ENCODE data around the gene ARHGAP30.

Gene ARHGAP30

DNA sequence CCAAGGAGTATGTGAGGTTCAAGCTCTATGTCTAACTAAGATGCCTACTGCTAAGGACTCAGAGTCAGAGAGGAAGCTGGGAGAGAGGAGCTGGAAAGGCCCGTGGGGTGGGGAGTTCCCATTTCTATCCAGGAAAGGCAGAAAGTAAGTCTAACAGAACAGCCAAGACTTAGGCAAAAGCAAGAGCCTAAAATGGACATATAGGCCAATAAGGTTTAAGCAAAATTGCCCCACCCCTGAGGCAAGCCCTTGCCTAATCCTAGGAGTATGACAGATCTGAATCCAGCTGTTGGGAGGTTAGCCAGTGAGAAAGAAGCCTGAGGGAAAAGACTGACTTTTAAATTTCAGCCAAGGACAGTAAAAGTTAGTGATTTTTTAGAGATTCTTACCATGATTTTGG lies 26.8 kb upstream of the ARHGAP30 start:
- H3K4me3 ChIP-seq (ENCODE audit: low read length), result no peak overlapping the region

DNA sequence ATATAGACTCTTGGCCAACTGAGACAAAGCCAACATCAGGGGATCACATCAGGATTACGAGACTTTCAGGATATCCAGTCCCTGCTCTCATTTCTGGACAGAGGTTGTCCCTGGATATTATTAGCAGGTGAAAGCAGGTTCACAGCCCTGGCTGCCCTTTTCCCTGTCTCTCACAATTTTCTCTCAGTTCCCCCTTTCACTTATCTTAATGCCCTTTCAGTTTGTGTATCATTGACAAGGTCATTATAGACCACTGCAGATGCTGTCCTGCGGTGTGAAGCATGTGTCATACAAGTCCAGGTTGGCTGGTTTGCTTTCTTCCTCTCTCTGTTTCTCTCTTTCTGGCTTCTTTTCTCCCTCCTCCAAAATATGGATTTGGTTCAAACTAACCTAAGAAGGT lies 26.3 kb upstream of the ARHGAP30 start:
- no peaks in the 10 kb centered on the region for H3K9me3 ChIP-seq (ENCODE audit: low read length)
- no peak overlapping the region for H2AFZ ChIP-seq (ENCODE audit: low read depth, low read length)
- no peak overlapping the region for H3K4me3 ChIP-seq (ENCODE audit: low read length)
- H3K4me1 ChIP-seq (ENCODE audit: insufficient read depth, low read length), result peaks cover 16% of the 10 kb centered on the region
- peaks cover 9% of the 10 kb centered on the region for H3K36me3 ChIP-seq (ENCODE audit: insufficient read depth, low read length)
- peaks cover 7% of the 10 kb centered on the region for H3K27me3 ChIP-seq (ENCODE audit: insufficient read depth, low read length)

More for the DNA sequence above, 26.8 kb upstream of the ARHGAP30 start:
- peaks cover 13% of the 10 kb centered on the region for H3K36me3 ChIP-seq (ENCODE audit: insufficient read depth, low read length)
- no peaks in the 10 kb centered on the region for H3K9me3 ChIP-seq (ENCODE audit: low read length)
- peaks cover 6% of the 10 kb centered on the region for H3K27me3 ChIP-seq (ENCODE audit: insufficient read depth, low read length)
- no peak overlapping the region for H2AFZ ChIP-seq (ENCODE audit: low read depth, low read length)
- H3K4me1 ChIP-seq (ENCODE audit: insufficient read depth, low read length), result peaks cover 16% of the 10 kb centered on the region

DNA sequence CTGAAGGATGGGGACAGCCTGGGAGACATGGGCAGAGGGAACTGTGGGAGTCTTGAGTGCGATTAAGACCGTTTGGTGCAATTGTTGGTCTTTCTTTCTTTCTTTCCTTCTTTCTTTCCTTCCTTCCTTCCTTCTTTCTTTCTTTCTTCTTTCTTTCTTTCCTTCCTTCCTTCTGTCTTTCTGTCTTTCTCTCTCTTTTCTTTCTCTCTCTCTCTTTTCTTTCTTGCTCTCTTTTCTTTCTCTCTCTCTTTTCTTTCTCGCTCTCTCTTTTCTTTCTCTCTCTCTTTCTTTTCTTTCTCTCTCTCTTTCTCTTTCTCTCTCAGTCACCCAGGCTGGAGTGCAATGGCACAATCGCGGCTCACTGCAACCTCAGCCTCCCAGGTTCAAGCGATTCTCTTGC lies 25.5 kb upstream of the ARHGAP30 start:
- Histone ChIP-seq H3K27me3 (ENCODE audit: insufficient read depth, low read length) (peaks cover 12% of the 10 kb centered on the region), H3K4me3 (ENCODE audit: low read length) (no peak overlapping the region), H3K36me3 (ENCODE audit: insufficient read depth, low read length) (peaks cover 6% of the 10 kb centered on the region), H3K4me1 (ENCODE audit: insufficient read depth, low read length) (peaks cover 16% of the 10 kb centered on the region), H3K9me3 (ENCODE audit: low read length) (no peaks in the 10 kb centered on the region), H2AFZ (ENCODE audit: low read depth, low read length) (no peak overlapping the region)

DNA sequence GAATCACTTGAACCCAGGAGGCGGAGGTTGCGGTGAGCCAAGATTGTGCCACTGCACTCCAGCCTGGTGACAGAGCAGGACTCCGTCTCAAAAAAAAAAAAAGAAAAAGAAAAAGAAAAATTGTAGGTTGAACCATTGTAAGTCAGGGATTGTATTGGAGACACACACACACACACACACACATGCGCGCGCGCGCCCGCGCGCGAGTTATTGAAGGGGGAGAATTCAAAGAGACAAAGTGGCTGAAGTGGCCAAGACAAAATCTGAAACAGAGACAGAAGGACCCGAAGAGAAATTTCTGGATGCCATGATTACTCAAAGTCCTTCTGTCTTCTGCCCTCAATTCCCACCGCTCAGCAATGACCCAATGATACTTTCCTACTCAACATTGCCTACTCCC lies 24.8 kb upstream of the ARHGAP30 start:
- Histone ChIP-seq H3K27me3 (ENCODE audit: insufficient read depth, low read length) (peaks cover 12% of the 10 kb centered on the region), H3K4me1 (ENCODE audit: insufficient read depth, low read length) (peaks cover 16% of the 10 kb centered on the region), H3K9me3 (ENCODE audit: low read length) (no peaks in the 10 kb centered on the region), H3K4me3 (ENCODE audit: low read length) (no peak overlapping the region), H3K36me3 (ENCODE audit: insufficient read depth, low read length) (no peaks in the 10 kb centered on the region), H2AFZ (ENCODE audit: low read depth, low read length) (no peak overlapping the region)

DNA sequence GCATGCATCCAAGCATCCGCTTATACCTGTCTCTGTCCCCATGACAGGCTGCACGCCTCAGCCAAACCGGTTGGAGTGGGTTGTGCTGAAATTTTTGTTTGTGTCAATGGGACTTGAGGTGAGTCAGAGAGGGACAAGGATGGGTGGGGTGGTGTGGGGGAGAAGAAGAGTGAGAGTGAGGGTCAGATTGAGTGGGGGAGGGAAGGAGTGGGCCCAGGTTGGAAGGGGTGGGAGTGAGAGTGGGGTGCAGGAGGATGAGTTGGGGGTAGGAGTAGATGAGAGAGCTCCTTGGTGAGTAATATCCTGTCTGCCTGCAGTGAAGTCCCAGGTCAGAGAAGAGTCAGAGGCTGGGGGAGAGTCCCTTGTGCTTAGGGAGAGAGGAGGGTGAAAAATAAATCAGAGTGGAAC lies 22.9 kb upstream of the ARHGAP30 start:
- Histone ChIP-seq H3K4me1 (ENCODE audit: insufficient read depth, low read length) (peaks cover 4% of the 10 kb centered on the region), H3K4me3 (ENCODE audit: low read length) (no peak overlapping the region), H2AFZ (ENCODE audit: low read depth, low read length) (no peak overlapping the region), H3K9me3 (ENCODE audit: low read length) (no peaks in the 10 kb centered on the region), H3K36me3 (ENCODE audit: insufficient read depth, low read length) (no peaks in the 10 kb centered on the region), H3K27me3 (ENCODE audit: insufficient read depth, low read length) (peaks cover 27% of the 10 kb centered on the region)

DNA sequence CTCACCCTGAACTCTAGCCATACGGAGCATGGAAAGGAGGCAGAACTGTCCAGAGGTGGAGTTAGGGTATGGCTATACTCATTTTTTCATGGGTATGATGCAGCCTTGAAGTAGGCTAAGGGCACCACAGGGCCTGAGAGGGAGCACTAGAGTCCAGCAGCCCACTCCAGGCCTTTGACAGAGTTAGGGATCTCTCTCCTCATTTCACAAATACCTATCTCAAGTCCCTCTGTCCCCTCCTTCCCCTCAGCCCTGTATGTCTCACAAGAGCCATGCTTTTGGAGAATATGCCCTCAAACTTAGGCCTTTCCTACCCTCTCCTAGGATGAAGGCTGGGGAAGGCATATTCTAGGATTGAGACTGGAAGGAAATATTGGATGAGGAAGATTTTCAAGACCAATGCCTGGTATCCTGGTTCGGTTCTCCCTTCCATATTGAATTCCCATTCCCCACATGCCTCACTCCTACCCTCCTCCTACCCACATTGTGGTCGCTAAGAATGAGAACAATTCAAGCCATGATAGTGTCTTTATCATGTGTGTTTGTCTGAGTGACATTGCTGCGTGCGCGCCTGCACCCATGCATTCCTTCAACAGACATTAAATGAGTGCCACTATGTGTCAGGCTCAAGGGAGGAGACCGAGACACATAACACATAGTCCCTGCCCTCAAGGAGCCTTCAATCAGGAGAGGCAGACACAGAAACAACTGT lies 22.3 kb upstream of the ARHGAP30 start:
- Histone ChIP-seq H3K9me3 (ENCODE audit: low read length) (no peaks in the 10 kb centered on the region), H3K27me3 (ENCODE audit: insufficient read depth, low read length) (peaks cover 31% of the 10 kb centered on the region), H3K4me3 (ENCODE audit: low read length) (no peak overlapping the region), H3K36me3 (ENCODE audit: insufficient read depth, low read length) (no peaks in the 10 kb centered on the region), H3K4me1 (ENCODE audit: insufficient read depth, low read length) (no peaks in the 10 kb centered on the region), H2AFZ (ENCODE audit: low read depth, low read length) (no peak overlapping the region)

DNA sequence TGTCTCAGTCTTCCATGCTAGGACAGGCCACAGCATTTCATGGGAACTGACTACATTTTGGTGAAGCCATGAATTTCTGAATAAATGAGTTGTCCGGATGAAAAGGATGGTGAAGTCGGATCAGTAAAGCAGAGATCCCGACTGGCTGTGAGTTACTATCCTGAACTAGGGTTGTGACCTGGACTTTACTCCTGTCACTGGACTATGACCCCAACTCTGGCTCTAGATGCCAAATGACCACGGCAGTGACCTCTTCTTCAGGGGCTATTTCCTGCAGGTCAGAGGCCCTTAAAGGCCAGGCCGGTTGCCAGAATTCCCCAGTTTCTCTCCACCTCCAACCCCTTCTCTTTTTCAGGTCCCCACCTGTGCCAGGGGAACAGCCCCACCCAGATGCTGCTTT lies 21.4 kb upstream of the ARHGAP30 start:
- Histone ChIP-seq H3K4me1 (ENCODE audit: insufficient read depth, low read length) (no peaks in the 10 kb centered on the region), H3K27me3 (ENCODE audit: insufficient read depth, low read length) (peaks cover 37% of the 10 kb centered on the region), H3K36me3 (ENCODE audit: insufficient read depth, low read length) (no peaks in the 10 kb centered on the region), H2AFZ (ENCODE audit: low read depth, low read length) (no peak overlapping the region), H3K9me3 (ENCODE audit: low read length) (no peaks in the 10 kb centered on the region), H3K4me3 (ENCODE audit: low read length) (no peak overlapping the region)

DNA sequence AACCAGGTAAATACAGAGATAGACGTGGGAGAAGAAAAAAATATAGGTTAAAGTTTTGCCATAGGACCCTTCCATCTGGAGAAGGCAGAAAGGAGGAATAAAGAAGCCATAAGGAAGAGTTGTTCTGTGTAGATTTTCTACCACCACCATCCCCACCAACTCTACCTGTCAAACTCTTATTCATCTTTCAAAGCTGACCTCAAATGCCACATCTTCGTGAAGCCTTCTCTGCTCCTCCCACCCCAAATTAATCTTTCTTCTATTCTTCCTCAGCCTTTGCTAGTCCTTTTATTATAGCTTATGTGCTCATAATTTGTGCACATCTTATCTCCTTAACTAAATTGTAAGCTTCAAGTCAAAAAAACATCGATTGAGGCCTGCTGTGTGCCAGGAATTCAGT lies 20.9 kb upstream of the ARHGAP30 start:
- no peaks in the 10 kb centered on the region for H3K9me3 ChIP-seq (ENCODE audit: low read length)
- no peak overlapping the region for H2AFZ ChIP-seq (ENCODE audit: low read depth, low read length)
- H3K4me1 ChIP-seq (ENCODE audit: insufficient read depth, low read length), result no peaks in the 10 kb centered on the region
- peaks cover 39% of the 10 kb centered on the region for H3K27me3 ChIP-seq (ENCODE audit: insufficient read depth, low read length)
- no peaks in the 10 kb centered on the region for H3K36me3 ChIP-seq (ENCODE audit: insufficient read depth, low read length)
- H3K4me3 ChIP-seq (ENCODE audit: low read length), result no peak overlapping the region

DNA sequence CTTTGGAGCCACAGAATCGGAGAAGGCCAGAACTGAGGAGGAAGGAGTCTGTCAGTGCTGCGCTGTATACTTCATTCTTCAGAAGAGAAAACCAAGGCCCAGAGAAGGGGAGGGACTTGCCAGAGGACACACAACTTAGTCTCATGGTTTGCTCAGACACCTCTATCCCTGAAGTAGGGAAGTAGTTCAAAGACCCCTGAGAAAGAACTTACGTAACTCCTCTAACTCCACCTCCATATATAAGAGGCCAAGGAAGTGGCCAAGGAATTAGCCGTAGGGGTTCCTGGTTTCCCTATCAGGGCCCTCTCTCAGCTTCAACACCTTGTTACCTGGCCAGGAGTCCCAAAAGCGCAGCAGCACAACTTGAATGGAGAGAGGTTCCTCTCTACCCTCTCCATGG lies 20.2 kb upstream of the ARHGAP30 start:
- Histone ChIP-seq H3K4me1 (ENCODE audit: insufficient read depth, low read length) (no peaks in the 10 kb centered on the region), H3K27me3 (ENCODE audit: insufficient read depth, low read length) (peaks cover 39% of the 10 kb centered on the region), H3K4me3 (ENCODE audit: low read length) (no peak overlapping the region), H3K36me3 (ENCODE audit: insufficient read depth, low read length) (no peaks in the 10 kb centered on the region), H3K9me3 (ENCODE audit: low read length) (no peaks in the 10 kb centered on the region), H2AFZ (ENCODE audit: low read depth, low read length) (no peak overlapping the region)

DNA sequence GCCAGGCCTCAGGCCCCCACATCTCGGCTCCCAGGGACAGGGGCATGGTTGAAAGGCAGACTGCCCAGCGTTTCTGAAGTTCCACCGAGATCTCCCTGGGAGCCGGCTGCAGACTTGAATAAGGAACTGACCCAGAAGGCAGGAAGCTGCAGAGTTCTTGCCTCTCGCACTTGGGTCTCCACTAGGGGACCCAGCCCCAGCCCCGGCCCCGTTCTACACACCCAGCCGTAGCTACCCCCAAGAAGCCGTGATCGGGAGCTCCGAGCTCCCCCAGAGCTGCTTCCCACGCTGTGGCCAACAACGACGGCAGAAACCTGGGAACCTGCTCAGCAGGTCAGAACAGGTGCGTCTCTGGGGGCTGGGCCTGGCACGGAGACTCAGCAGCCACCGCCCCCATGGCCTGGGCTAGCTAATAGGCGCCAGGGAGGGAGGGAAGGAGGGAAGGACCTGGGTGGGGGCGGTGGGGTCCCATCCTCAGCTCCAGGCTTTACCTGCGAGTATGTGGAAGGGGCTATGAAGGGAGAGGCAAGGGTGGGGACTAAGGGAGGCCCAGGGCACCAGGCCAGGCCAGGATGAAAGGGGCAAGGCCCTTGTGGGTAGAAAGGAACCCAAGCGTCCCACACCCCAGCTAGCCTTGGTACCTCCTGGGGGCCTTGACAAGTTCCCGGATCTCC lies 19.7 kb upstream of the ARHGAP30 start, which contains the start of gene NECTIN4:
Gene NECTIN4, minus strand, starts transcription at position 308 of the 674 bp plus-strand sequence. Its CDS starts 262 bp downstream, at position 46.
- no peaks in the 10 kb centered on the region for H3K4me1 ChIP-seq (ENCODE audit: insufficient read depth, low read length)
- H2AFZ ChIP-seq (ENCODE audit: low read depth, low read length), result no peak within 1 kb of the TSS
- H3K4me3 ChIP-seq (ENCODE audit: low read length), result no peak within 1 kb of the TSS
- H3K36me3 ChIP-seq (ENCODE audit: insufficient read depth, low read length), result no peaks in the 10 kb centered on the region
- H3K9me3 ChIP-seq (ENCODE audit: low read length), result no peaks in the 10 kb centered on the region
- peaks cover 39% of the 10 kb centered on the region for H3K27me3 ChIP-seq (ENCODE audit: insufficient read depth, low read length)

DNA sequence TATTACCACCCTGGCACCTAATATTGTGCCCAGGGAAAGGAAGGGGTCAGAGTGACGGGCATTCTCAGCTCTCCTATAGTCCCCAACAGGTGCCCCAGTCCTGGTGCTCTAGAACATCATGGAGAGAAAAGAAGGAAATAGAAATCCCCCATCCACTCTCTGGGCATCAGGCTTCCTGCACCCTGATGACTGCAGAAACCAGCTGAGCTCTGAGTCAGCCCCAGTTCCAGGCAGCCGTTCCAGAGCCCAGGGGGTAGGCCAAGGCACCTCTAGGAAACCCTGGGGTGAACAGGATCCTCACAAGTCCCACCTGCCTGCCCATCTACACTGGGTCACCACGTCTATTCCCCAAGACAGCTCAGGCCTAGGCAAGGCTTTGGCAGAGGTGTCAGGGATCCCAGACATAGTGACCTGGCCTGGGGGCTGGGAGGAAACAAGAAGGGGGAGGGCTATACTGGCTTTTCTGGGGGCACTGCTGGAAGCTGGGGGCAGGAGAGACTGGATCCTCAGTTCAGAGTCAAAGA lies 19.0 kb upstream of the ARHGAP30 start:
- H3K4me3 ChIP-seq (ENCODE audit: low read length), result no peak overlapping the region
- H3K36me3 ChIP-seq (ENCODE audit: insufficient read depth, low read length), result no peaks in the 10 kb centered on the region
- H3K4me1 ChIP-seq (ENCODE audit: insufficient read depth, low read length), result no peaks in the 10 kb centered on the region
- peaks cover 39% of the 10 kb centered on the region for H3K27me3 ChIP-seq (ENCODE audit: insufficient read depth, low read length)
- H2AFZ ChIP-seq (ENCODE audit: low read depth, low read length), result no peak overlapping the region
- H3K9me3 ChIP-seq (ENCODE audit: low read length), result no peaks in the 10 kb centered on the region

DNA sequence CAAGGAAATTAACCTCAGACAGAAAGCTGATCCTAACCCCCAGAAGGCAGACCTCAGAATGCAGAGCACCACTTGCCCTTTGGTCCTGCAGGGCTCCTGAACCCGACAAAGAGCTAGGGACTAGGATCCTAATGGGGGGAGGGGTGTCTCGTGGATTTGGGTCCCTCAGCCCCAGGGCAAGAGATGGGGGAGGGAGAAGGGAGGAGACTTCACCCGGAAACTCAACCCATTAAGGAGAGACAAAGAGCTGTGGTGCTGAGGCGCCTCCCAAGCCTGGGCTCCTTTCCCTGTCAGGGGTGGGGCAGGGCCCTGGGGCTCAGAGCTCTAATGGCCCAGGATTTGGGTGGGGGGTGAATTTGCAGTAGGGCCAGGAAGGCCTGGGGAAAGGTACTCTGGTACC lies 16.8 kb upstream of the ARHGAP30 start:
- H3K4me1 ChIP-seq (ENCODE audit: insufficient read depth, low read length), result no peaks in the 10 kb centered on the region
- H3K4me3 ChIP-seq (ENCODE audit: low read length), result no peak overlapping the region
- H3K27me3 ChIP-seq (ENCODE audit: insufficient read depth, low read length), result peaks cover 33% of the 10 kb centered on the region
- H2AFZ ChIP-seq (ENCODE audit: low read depth, low read length), result no peak overlapping the region
- H3K36me3 ChIP-seq (ENCODE audit: insufficient read depth, low read length), result no peaks in the 10 kb centered on the region
- H3K9me3 ChIP-seq (ENCODE audit: low read length), result no peaks in the 10 kb centered on the region

DNA sequence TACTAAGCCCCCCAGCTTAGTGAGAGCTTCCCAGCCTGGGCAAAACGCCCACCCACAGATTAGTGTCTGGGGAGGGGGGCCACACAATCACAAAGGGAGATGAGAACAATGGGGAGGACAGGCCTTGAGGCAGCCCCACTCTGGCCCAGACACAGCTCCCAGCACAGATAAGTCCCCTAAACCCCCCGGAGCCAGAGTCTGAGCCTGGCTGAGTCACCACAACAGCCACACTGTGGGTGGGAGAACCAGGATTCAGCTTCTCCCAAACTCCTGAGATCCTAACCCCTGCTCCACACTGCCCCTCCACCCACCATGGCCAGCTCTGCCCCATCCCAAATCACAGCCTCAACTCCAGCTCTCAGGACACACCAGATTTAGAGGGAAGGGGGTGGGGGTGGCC lies 15.5 kb upstream of the ARHGAP30 start:
- Histone ChIP-seq H3K36me3 (ENCODE audit: insufficient read depth, low read length) (no peaks in the 10 kb centered on the region), H3K9me3 (ENCODE audit: low read length) (no peaks in the 10 kb centered on the region), H2AFZ (ENCODE audit: low read depth, low read length) (no peak overlapping the region), H3K27me3 (ENCODE audit: insufficient read depth, low read length) (peaks cover 27% of the 10 kb centered on the region), H3K4me1 (ENCODE audit: insufficient read depth, low read length) (peaks cover 8% of the 10 kb centered on the region), H3K4me3 (ENCODE audit: low read length) (no peak overlapping the region)
